Nephron (organoid): ENCODE data around the gene TAOK1.

ENCODE experiments used
- H3K27ac Mint-ChIP-seq, 3 experiments: 2 replicates each; pipeline ENCODE4 v1.8.0; 2020; ENCODE audit warnings: mixed read lengths in 3 of 3, mild to moderate bottlenecking in 2 of 3, moderate library complexity in 1 of 3
- H3K27me3 Mint-ChIP-seq: 2 replicates; pipeline ENCODE4 v1.8.0; 2021; ENCODE audit warnings: low read depth, mild to moderate bottlenecking, moderate library complexity, mixed read lengths
- H3K36me3 Mint-ChIP-seq: 2 replicates; pipeline ENCODE4 v1.8.0; 2020; ENCODE audit warnings: low read depth, mixed read lengths
- H3K4me1 Mint-ChIP-seq: 2 replicates; pipeline ENCODE4 v1.8.0; 2020; ENCODE audit warnings: mixed read lengths
- H3K4me3 Mint-ChIP-seq, 3 experiments: 2 replicates each; pipeline ENCODE4 v1.8.0; 2020; ENCODE audit warnings: mild to moderate bottlenecking in 3 of 3, mixed read lengths in 3 of 3, moderate library complexity in 2 of 3
- H3K9me3 Mint-ChIP-seq: 2 replicates; pipeline ENCODE4 v1.8.0; 2020; ENCODE audit warnings: mixed read lengths
- TF ChIP-seq, protein P1 (sequence below), 3 experiments: fragments of 200-600 bp; sonication (generic); IDR thresholded peaks; one replicate each; pipeline ENCODE4 v1.5.0; 2021; ENCODE audit warnings: antibody characterized with exemption in 3 of 3; ENCODE audit not compliant: unreplicated experiment in 3 of 3

The TAOK1 gene

GRCh38 chr17:29346462-29346861 lies 43.7 kb upstream of the TAOK1 start:
- TF ChIP-seq, protein P1, sequence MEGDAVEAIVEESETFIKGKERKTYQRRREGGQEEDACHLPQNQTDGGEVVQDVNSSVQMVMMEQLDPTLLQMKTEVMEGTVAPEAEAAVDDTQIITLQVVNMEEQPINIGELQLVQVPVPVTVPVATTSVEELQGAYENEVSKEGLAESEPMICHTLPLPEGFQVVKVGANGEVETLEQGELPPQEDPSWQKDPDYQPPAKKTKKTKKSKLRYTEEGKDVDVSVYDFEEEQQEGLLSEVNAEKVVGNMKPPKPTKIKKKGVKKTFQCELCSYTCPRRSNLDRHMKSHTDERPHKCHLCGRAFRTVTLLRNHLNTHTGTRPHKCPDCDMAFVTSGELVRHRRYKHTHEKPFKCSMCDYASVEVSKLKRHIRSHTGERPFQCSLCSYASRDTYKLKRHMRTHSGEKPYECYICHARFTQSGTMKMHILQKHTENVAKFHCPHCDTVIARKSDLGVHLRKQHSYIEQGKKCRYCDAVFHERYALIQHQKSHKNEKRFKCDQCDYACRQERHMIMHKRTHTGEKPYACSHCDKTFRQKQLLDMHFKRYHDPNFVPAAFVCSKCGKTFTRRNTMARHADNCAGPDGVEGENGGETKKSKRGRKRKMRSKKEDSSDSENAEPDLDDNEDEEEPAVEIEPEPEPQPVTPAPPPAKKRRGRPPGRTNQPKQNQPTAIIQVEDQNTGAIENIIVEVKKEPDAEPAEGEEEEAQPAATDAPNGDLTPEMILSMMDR (IDR thresholded peaks at IDR 0.05; ENCODE audit: unreplicated experiment in 3 of 3): no peak
- Mint-ChIP-seq H3K4me1 (peaks cover 4% of the 10 kb centered on the region), H3K36me3 (no peaks in the 10 kb centered on the region), H3K9me3 (no peaks in the 10 kb centered on the region), H3K4me3 (no peak overlapping the region), H3K27me3 (peaks cover 4% of the 10 kb centered on the region), H3K27ac (no peak overlapping the region)

DNA sequence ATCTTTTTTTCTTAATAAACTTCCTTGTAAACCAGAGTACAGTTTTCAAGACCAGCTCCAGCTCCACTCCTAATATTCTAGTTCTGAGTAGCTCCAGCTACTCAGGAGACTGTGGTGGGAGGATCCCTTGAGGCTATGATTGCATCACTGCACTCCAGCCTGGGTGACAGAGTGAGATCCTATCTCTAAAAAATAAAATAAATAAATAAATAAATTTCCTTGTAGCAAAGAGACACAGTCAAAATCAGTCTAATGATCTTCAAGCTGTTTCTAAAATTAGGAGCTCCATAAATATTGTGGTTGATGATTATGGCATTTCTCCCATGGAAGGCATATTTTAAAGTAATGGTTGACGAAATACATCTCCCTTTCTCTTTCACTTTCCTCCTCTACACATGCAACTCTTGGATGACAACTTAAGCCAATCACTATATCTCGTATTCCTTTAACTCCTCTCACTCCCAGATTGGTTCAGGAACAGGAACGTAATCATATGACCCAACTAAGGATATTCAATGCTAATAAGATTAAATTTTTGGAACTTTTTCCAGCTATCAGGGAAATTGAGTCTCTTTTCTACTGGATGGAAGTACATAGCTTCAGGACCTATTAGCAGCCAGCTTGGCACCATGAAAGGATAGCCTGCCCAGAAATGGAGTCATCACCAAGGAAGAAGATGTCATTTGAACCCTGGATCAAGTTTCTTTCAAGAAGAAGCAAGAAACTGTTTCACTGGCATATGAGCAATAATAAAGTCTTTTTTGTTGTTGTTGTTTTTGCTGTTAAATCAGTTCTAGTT lies 42.1 kb upstream of the TAOK1 start:
- peaks cover 4% of the 10 kb centered on the region for H3K4me1 Mint-ChIP-seq
- H3K4me3 Mint-ChIP-seq: no peak overlapping the region
- no peaks in the 10 kb centered on the region for H3K36me3 Mint-ChIP-seq
- TF ChIP-seq, protein P1 (IDR thresholded peaks at IDR 0.05; ENCODE audit: unreplicated experiment in 3 of 3): no peak
- H3K9me3 Mint-ChIP-seq: no peaks in the 10 kb centered on the region
- H3K27ac Mint-ChIP-seq: no peak overlapping the region
- H3K27me3 Mint-ChIP-seq: no peaks in the 10 kb centered on the region

DNA sequence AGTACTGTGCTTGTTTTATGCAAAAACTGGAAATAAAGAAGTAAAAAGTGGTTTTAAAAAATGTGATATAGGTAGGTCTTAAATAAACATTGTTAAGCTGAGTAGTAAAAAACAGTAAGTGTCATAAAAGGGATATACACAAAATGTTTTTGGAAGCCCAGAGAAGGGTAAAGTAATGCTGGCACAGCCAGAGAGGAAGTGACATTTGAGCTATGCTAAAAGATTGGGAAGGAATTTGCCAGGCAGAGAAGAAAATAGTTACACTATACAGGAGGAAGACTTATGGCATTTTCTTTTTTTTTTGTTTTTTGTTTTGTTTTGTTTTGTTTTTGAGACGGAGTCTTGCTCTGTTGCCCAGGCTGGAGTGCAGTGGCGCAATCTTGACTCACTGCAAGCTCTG lies 40.8 kb upstream of the TAOK1 start:
- no peaks in the 10 kb centered on the region for H3K27me3 Mint-ChIP-seq
- no peaks in the 10 kb centered on the region for H3K36me3 Mint-ChIP-seq
- TF ChIP-seq, protein P1 (IDR thresholded peaks at IDR 0.05; ENCODE audit: unreplicated experiment in 3 of 3): no peak
- H3K4me1 Mint-ChIP-seq: peaks cover 4% of the 10 kb centered on the region
- no peak overlapping the region for H3K4me3 Mint-ChIP-seq
- no peak overlapping the region for H3K27ac Mint-ChIP-seq
- H3K9me3 Mint-ChIP-seq: no peaks in the 10 kb centered on the region

GRCh38 chr17:29352146-29352545 lies 38.0 kb upstream of the TAOK1 start:
- H3K36me3 Mint-ChIP-seq: no peaks in the 10 kb centered on the region
- H3K4me1 Mint-ChIP-seq: peaks cover 7% of the 10 kb centered on the region
- TF ChIP-seq, protein P1 (IDR thresholded peaks at IDR 0.05; ENCODE audit: unreplicated experiment in 3 of 3): no peak
- H3K27me3 Mint-ChIP-seq: no peaks in the 10 kb centered on the region
- H3K9me3 Mint-ChIP-seq: no peaks in the 10 kb centered on the region
- H3K27ac Mint-ChIP-seq: no peak overlapping the region
- no peak overlapping the region for H3K4me3 Mint-ChIP-seq

GRCh38 chr17:29357232-29357631 lies 32.9 kb upstream of the TAOK1 start:
- Mint-ChIP-seq H3K4me3 (no peak overlapping the region), H3K4me1 (peaks cover 9% of the 10 kb centered on the region), H3K36me3 (no peaks in the 10 kb centered on the region), H3K27ac (no peak overlapping the region), H3K9me3 (no peaks in the 10 kb centered on the region), H3K27me3 (no peaks in the 10 kb centered on the region)
- TF ChIP-seq, protein P1 (IDR thresholded peaks at IDR 0.05; ENCODE audit: unreplicated experiment in 3 of 3): no peak

- H3K4me3 Mint-ChIP-seq: no peak overlapping the region
- no peaks in the 10 kb centered on the region for H3K36me3 Mint-ChIP-seq
- H3K27me3 Mint-ChIP-seq: no peaks in the 10 kb centered on the region
- TF ChIP-seq, protein P1 (IDR thresholded peaks at IDR 0.05; ENCODE audit: unreplicated experiment in 3 of 3): no peak
- H3K4me1 Mint-ChIP-seq: peaks cover 9% of the 10 kb centered on the region
- no peaks in the 10 kb centered on the region for H3K9me3 Mint-ChIP-seq
- H3K27ac Mint-ChIP-seq: no peak overlapping the region
These were observed 32.3 kb upstream of the TAOK1 start for GRCh38 chr17:29357821-29358232.
